Measurements from ENCODE around the gene RCBTB2.

The RCBTB2 gene

GRCh38 chr13:48551329-48551728 lies 18.4 kb upstream of the RCBTB2 start:
- no peaks in the 10 kb centered on the region for H3K36me3 ChIP-seq (ENCODE audit: insufficient read depth, low read length)
- no peak overlapping the region for H3K9ac ChIP-seq (ENCODE audit: low read depth, low read length)

GRCh38 chr13:48549658-48550057 lies 16.8 kb upstream of the RCBTB2 start:
- Histone ChIP-seq H3K9me3 (ENCODE audit: control insufficient read depth, insufficient read depth, low read length) (peaks cover 8% of the 10 kb centered on the region), H3K9ac (ENCODE audit: low read depth, low read length) (no peak overlapping the region), H3K4me1 (ENCODE audit: insufficient read depth, low read length) (no peaks in the 10 kb centered on the region), H3K36me3 (ENCODE audit: insufficient read depth, low read length) (no peaks in the 10 kb centered on the region)

More at GRCh38 chr13:48551329-48551728, 18.4 kb upstream of the RCBTB2 start:
- Histone ChIP-seq H3K9me3 (ENCODE audit: control insufficient read depth, insufficient read depth, low read length) (peaks cover 8% of the 10 kb centered on the region), H3K4me1 (ENCODE audit: insufficient read depth, low read length) (no peaks in the 10 kb centered on the region)

GRCh38 chr13:48547663-48548092 lies 14.8 kb upstream of the RCBTB2 start:
- H3K9me3 ChIP-seq (ENCODE audit: control insufficient read depth, insufficient read depth, low read length), result peaks cover 8% of the 10 kb centered on the region
- no peak overlapping the region for H3K9ac ChIP-seq (ENCODE audit: low read depth, low read length)
- H3K4me1 ChIP-seq (ENCODE audit: insufficient read depth, low read length), result no peaks in the 10 kb centered on the region
- no peaks in the 10 kb centered on the region for H3K36me3 ChIP-seq (ENCODE audit: insufficient read depth, low read length)

DNA sequence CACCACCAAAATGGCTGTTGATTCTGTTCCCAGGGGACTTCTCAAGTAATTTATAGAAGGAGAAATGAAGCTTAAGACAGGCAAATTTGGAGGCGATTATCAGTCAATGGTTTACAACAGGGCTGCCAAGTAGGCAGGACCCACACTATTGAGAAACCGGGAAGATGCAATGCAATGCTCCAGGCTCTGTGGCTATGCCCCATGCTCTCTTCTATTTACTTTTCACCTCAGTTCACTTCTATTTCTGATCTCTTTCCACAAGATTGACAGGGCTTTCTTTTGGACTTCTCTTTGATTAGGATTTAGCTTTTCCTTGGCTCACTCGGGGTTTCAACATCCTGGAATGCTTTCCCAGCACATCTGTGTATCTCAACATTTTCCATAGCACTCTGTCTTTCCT lies 12.7 kb upstream of the RCBTB2 start:
- Histone ChIP-seq H3K9me3 (ENCODE audit: control insufficient read depth, insufficient read depth, low read length) (peaks cover 2% of the 10 kb centered on the region; the same call in 1 of the 2 replicates), H3K9ac (ENCODE audit: low read depth, low read length) (no peak overlapping the region), H3K4me1 (ENCODE audit: insufficient read depth, low read length) (peaks cover 6% of the 10 kb centered on the region; the same call in 1 of the 2 replicates), H3K36me3 (ENCODE audit: insufficient read depth, low read length) (no peaks in the 10 kb centered on the region)

GRCh38 chr13:48542581-48543341 lies 9.9 kb upstream of the RCBTB2 start:
- no peaks in the 10 kb centered on the region for H3K36me3 ChIP-seq (ENCODE audit: insufficient read depth, low read length)
- peak overlapping the region; percentile 45; the same call in 1 of the 2 replicates for H3K9ac ChIP-seq (ENCODE audit: low read depth, low read length)
- H3K4me1 ChIP-seq (ENCODE audit: insufficient read depth, low read length), result peaks cover 6% of the 10 kb centered on the region; the same call in 1 of the 2 replicates
- H3K9me3 ChIP-seq (ENCODE audit: control insufficient read depth, insufficient read depth, low read length), result no peaks in the 10 kb centered on the region

DNA sequence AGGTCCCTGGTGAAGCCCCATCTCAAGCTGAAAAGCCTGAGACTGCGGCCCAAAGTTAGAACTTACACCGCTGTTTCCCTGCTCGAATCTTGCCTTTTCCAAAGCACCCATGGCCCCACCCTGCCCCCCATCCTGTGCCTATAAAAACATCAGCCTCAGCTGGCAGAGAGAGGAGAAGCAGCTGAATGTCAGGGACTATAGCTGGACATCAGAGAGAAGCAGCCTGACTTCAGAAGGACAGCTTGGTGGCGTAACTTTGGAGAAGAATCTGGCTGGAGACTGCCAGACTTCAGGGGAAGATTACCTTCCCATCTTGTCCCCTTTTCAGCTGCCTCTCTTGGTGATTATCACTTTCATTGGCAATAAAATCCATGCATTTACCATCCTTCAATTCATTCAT lies 9.3 kb upstream of the RCBTB2 start:
- H3K36me3 ChIP-seq (ENCODE audit: insufficient read depth, low read length), result no peaks in the 10 kb centered on the region
- peaks cover 6% of the 10 kb centered on the region; the same call in 1 of the 2 replicates for H3K4me1 ChIP-seq (ENCODE audit: insufficient read depth, low read length)
- H3K9me3 ChIP-seq (ENCODE audit: control insufficient read depth, insufficient read depth, low read length), result no peaks in the 10 kb centered on the region
- H3K9ac ChIP-seq (ENCODE audit: low read depth, low read length), result 0 out of 2 replicates have a peak overlapping the region, but pooled peaks have one; percentile 45

DNA sequence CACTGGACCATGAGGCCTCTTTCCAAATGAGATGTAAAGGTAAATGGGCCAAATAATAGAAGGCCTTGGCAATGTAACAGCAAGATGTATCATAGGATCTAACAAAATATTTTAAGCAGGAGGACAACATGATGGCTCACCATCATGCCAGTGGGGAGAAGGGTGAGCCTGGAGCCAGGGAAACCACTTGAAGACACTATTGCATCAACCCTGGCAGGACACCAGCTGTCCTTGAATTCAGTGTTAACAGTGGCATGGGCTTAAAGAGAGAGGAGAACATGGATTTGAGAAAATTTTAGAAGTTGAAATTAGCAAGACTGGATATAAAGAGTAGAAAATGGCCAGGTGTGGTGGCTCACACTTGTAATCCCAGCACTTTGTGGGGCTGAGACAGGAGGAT lies 6.7 kb upstream of the RCBTB2 start:
- Histone ChIP-seq H3K9ac (ENCODE audit: low read depth, low read length) (no peak overlapping the region), H3K36me3 (ENCODE audit: insufficient read depth, low read length) (no peaks in the 10 kb centered on the region), H3K9me3 (ENCODE audit: control insufficient read depth, insufficient read depth, low read length) (no peaks in the 10 kb centered on the region), H3K4me1 (ENCODE audit: insufficient read depth, low read length) (peaks cover 6% of the 10 kb centered on the region; the same call in 1 of the 2 replicates)

DNA sequence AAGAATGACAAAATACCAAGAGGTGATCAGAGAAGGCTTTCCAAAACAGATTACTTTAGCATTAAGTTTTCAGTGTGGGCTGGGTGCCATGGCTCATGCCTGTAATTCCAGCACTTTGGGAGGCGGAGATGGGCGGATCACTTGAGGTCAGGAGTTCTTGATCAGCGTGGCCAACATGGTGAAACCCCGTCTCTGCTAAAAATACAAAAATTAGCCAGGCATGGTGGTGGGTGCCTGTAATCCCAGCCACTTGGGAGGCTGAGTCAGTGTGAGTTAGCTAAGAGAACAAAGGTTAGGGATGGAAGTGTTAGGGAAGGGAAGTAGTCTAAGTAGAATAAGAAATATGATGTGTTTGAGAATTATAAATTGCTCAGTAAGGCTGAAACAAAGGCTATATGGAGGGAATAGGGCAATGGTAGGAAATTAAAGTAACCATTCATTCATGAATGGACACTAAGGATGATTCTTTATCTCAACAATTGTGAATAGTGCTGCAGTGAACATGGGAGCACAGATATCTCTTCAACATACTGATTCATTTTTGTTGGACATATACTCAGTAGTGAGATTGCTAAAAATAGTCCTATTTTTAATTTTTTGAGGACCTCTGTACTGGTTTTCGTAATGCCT lies 3.9 kb upstream of the RCBTB2 start:
- no peaks in the 10 kb centered on the region for H3K4me1 ChIP-seq (ENCODE audit: insufficient read depth, low read length)
- H3K9ac ChIP-seq (ENCODE audit: low read depth, low read length), result no peak overlapping the region
- H3K36me3 ChIP-seq (ENCODE audit: insufficient read depth, low read length), result no peaks in the 10 kb centered on the region
- H3K9me3 ChIP-seq (ENCODE audit: control insufficient read depth, insufficient read depth, low read length), result no peaks in the 10 kb centered on the region

GRCh38 chr13:48535766-48536165 lies 2.9 kb upstream of the RCBTB2 start:
- H3K9ac ChIP-seq (ENCODE audit: low read depth, low read length), result no peak overlapping the region
- H3K9me3 ChIP-seq (ENCODE audit: control insufficient read depth, insufficient read depth, low read length), result no peaks in the 10 kb centered on the region
- no peaks in the 10 kb centered on the region for H3K4me1 ChIP-seq (ENCODE audit: insufficient read depth, low read length)
- no peaks in the 10 kb centered on the region for H3K36me3 ChIP-seq (ENCODE audit: insufficient read depth, low read length)

DNA sequence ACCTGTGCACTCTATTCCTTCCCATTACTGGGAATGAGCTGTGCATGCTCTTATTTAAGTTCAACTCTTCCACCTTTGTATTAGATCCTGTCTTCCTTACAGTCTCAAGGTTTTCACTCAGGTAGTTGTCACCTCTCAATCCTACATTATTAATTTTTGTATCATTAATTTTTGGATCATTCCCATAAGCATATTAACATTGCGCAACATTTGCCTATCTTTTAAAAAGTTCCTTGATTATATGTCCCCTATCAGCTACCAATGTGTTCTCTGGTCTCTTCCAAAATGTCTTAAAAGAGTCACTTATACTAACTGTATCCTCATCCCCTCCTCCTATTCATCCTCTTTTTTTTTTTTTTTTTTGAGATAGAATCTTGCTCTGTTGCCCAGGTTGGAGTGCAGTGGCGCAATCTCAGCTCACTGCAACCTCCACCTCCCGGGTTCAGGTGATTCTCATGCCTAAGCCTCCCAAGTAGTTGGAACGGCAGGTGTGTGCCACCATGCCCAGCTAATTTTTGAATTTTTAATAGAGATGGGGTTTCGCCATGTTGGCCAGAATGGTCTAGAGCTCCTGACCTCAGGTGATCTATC lies 2.1 kb upstream of the RCBTB2 start:
- no peaks in the 10 kb centered on the region for H3K9me3 ChIP-seq (ENCODE audit: control insufficient read depth, insufficient read depth, low read length)
- H3K9ac ChIP-seq (ENCODE audit: low read depth, low read length), result no peak overlapping the region
- H3K36me3 ChIP-seq (ENCODE audit: insufficient read depth, low read length), result no peaks in the 10 kb centered on the region
- H3K4me1 ChIP-seq (ENCODE audit: insufficient read depth, low read length), result no peaks in the 10 kb centered on the region

DNA sequence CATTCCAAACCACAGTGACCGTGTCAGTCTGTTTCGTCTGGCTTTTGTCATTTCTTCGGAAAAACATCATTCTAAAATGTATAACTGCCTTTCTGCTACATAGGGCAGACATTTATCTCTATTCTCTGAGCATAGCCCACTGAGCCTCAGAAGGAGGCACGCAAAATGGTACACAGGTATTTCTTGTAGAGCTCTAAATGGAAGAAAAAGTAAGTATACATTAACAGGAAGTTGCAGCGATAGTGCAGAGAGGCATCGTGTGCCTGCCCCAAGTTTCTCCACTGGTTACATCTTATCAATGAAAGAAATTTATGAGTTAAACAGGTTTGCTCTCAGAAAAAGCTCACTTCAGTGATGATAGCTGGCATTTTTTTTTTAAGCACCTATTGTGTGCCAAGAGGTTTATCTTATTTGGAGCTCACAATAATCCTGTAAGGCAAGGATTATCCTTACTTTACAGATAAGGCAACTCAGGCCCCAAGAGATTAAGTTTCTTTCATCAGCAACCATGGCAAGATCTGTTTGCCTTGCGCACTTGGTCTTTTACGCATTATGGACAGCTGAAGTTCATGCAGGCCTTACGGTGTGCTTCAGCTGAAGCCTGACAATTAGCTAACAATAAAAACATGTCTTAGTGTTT lies 1.2 kb upstream of the RCBTB2 start:
- no peaks in the 10 kb centered on the region for H3K4me1 ChIP-seq (ENCODE audit: insufficient read depth, low read length)
- H3K9ac ChIP-seq (ENCODE audit: low read depth, low read length), result no peak overlapping the region; the same call in 1 of the 2 replicates
- H3K9me3 ChIP-seq (ENCODE audit: control insufficient read depth, insufficient read depth, low read length), result no peaks in the 10 kb centered on the region
- H3K36me3 ChIP-seq (ENCODE audit: insufficient read depth, low read length), result no peaks in the 10 kb centered on the region

GRCh38 chr13:48532256-48532505 lies 699 bp downstream of the RCBTB2 start:
- Histone ChIP-seq H3K9me3 (ENCODE audit: control insufficient read depth, insufficient read depth, low read length) (no peaks in the 10 kb centered on the region), H3K9ac (ENCODE audit: low read depth, low read length) (peak overlapping the region; percentile 83), H3K4me1 (ENCODE audit: insufficient read depth, low read length) (no peaks in the 10 kb centered on the region), H3K36me3 (ENCODE audit: insufficient read depth, low read length) (no peaks in the 10 kb centered on the region)

DNA sequence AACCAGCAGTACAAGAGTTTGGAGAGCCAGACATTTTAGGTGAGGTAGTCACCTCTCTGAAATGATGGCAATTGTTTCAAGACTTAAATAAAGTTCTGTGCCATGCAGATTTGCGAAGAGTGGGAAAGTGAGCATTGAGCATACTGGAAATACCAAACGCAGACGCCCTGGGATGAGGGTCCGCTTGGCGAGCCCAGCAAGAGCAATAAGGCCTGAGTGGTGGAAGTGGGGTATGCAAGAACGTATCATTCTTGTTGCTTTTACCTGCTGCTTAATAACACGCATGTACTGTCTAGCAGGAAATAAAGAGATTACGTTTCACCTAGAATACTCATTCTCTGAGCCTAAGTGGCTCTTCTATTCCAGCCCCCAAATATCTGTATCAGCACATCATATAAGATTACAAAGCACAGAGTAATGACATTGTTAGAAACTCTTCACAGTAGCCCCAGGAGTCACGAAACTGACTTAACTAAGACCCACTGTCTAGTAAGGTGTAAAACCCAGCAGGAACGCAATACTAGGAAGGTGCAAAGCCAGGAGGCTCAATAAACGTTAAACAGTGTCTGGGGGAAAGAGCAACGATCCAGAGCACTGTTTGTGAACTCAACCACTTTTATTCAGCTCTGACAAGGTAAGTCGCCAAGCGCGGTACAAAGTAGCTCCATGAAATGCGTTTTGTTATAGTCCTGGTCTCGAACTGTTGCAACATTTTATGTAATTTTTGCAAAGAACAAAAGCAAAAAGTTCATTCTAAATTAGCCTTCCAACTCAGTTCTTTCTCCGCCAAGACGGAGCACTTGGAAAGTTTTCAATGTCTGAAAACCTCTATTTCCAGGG lies 1.2 kb downstream of the RCBTB2 start:
- peak overlapping the region; percentile 83 for H3K9ac ChIP-seq (ENCODE audit: low read depth, low read length)

DNA sequence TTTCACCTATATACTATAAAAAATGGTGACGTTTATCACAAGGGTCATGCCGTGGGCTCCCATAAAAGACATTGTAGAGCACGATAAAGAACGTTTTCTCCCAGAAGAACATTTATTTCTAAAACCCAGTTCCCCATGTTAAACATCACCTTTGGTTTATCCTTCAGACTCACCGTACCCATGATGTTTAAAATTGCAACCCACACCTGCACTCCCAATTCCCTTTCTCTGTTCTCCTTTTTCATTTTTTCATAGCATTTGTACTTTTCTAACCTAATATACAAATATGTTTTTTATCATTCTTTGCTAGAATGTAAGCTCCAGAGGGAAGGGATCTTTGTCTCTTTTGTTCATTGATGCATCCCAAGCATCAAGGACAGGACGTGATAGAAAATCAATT lies 2.0 kb downstream of the RCBTB2 start:
- Histone ChIP-seq H3K4me1 (ENCODE audit: insufficient read depth, low read length) (no peaks in the 10 kb centered on the region), H3K9ac (ENCODE audit: low read depth, low read length) (no peak overlapping the region), H3K9me3 (ENCODE audit: control insufficient read depth, insufficient read depth, low read length) (no peaks in the 10 kb centered on the region), H3K36me3 (ENCODE audit: insufficient read depth, low read length) (no peaks in the 10 kb centered on the region)

More for the DNA sequence above, 1.2 kb downstream of the RCBTB2 start:
- Histone ChIP-seq H3K36me3 (ENCODE audit: insufficient read depth, low read length) (no peaks in the 10 kb centered on the region), H3K4me1 (ENCODE audit: insufficient read depth, low read length) (no peaks in the 10 kb centered on the region), H3K9me3 (ENCODE audit: control insufficient read depth, insufficient read depth, low read length) (no peaks in the 10 kb centered on the region)

All from ES-I3 (cell line).